GM23248 (cell line): Measurements from ENCODE around the gene MPZL1.

Source experiments
- EZH2 ChIP-seq: fragments of 200-600 bp; sonication (generic); IDR thresholded peaks from 2 replicates; pipeline ENCODE4 v1.6.1; 2018; ENCODE audit warnings: antibody characterized with exemption, mild to moderate bottlenecking; ENCODE audit not compliant: insufficient read depth, poor library complexity, severe bottlenecking
- EZH2phosphoT487 ChIP-seq: fragments of 200-600 bp; sonication (generic); IDR thresholded peaks from 2 replicates; pipeline ENCODE4 v1.6.1; 2018; ENCODE audit warnings: antibody characterized with exemption, moderate library complexity, mild to moderate bottlenecking, low read depth; ENCODE audit not compliant: insufficient read depth

DNA sequence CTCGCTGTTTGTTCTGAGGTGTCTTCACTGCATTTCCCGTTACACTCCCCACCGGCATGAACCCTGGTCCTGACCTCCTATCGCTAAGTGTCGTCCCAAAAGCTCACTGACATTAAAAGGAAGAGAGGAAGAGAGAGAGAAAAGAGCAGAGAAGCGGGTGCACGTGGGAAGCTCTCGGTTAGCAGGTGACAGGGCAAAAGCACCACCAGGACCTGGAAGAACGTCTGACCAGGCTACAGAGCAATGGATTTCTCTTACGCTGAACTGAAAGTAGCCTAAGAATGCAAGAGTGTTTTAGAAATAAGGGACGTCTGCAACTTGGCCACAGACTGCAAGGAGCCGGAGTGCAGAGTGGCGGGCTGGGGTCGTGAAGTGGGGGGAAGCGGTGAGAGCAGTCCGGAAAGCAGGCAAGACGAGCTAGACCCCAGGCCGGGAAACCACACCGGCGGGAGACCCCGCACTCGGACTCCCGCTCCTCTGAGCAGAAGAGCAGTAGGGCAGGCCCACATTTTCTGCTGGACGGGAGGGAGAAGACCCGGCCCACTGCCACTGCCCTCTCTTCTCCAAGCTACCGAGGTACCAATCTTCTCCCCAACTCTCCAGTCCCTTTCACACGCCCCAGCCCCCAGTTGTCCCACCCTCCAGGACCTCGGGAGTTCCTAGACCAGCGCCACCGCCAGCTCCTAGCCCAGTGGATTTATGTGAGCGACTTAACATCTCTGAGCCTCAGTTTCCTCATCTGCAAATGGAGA is 8.3 kb upstream of the MPZL1 start:
- TF ChIP-seq EZH2phosphoT487 (no peak), EZH2 (no peak)
